Vagina (tissue), 2 donors: Measurements from ENCODE around the gene GRIA1. TPM values are rescaled to one million over a fixed set of nuclear protein-coding genes. Genes with fewer than 3 reads are reported as not detected.

ENCODE experiments used
- DNase-seq, 2 donors: peaks; one replicate each; pipeline ENCODE4 v3.0.0-alpha.2; 2017; ENCODE audit errors: extremely low spot score in 2 of 2
- H3K27ac ChIP-seq: fragments of 200-600 bp; sonication (generic); one replicate; pipeline ENCODE4 v1.5.1; 2019
- H3K27me3 ChIP-seq: fragments of 200-600 bp; sonication (generic); one replicate; pipeline ENCODE4 v1.5.1; 2019
- H3K36me3 ChIP-seq, 2 donors: fragments of 200-600 bp; sonication (generic); one replicate each; pipeline ENCODE4 v1.5.1; 2017 to 2019
- H3K4me1 ChIP-seq: fragments of 200-600 bp; sonication (generic); one replicate; pipeline ENCODE4 v1.5.1; 2019
- H3K4me3 ChIP-seq, 2 donors: fragments of 200-600 bp; sonication (generic); 1 replicate in 1 of 2; 2 replicates in 1 of 2; pipeline ENCODE4 v1.5.1; 2016 to 2019
- H3K9me3 ChIP-seq: fragments of 200-600 bp; sonication (generic); one replicate; pipeline ENCODE4 v1.5.1; 2019
- CTCF ChIP-seq, 3 experiments: fragments of 450-650 bp in 2 of 3; fragments of 200-600 bp in 1 of 3; sonication (generic) in 1 of 3; IDR thresholded peaks; one replicate each; pipeline ENCODE4 v1.5.1; 2017 to 2019; ENCODE audit warnings: antibody characterized with exemption in 3 of 3, mild to moderate bottlenecking in 2 of 3, moderate library complexity in 2 of 3
- POLR2A ChIP-seq, 2 donors: fragments of 450-650 bp; IDR thresholded peaks; one replicate each; pipeline ENCODE4 v1.6.1; 2017; ENCODE audit warnings: antibody characterized with exemption in 2 of 2, mild to moderate bottlenecking in 2 of 2, moderate library complexity in 2 of 2
- POLR2AphosphoS5 ChIP-seq, 2 donors: sonication (generic); formaldehyde crosslinking; IDR thresholded peaks; one replicate each; pipeline ENCODE4 v1.9.0; 2017; ENCODE audit warnings: antibody characterized with exemption in 2 of 2, mild to moderate bottlenecking in 2 of 2, low read depth in 1 of 2; ENCODE audit not compliant: insufficient read depth in 1 of 2
- intact Hi-C: fragments of 100-400 bp; cut with DNase I; formaldehyde crosslinking; loops from one replicate; pipeline ENCODE4 v1.15.1; 2023
- total RNA-seq: library from RNA; depleted of rRNA; stranded (reverse); fragments of >200 nt; gene quantifications from one replicate; pipeline ENCODE4 v1.2.3, GENCODE V29; 2016

GRIA1 gene
- total RNA-seq, 1 donor from 2014 or later, result not detected

- no peaks in the 10 kb centered on the region for H3K36me3 ChIP-seq
- TF ChIP-seq POLR2A (IDR thresholded peaks at IDR 0.05) (no peak), POLR2AphosphoS5 (IDR thresholded peaks at IDR 0.05; ENCODE audit: insufficient read depth in 1 of 2, low read depth in 1 of 2) (no peak), CTCF (IDR thresholded peaks at IDR 0.05) (no peak)
- intact Hi-C loops, result no loop called here
- H3K4me1 ChIP-seq, result no peaks in the 10 kb centered on the region
- no peak overlapping the region for H3K4me3 ChIP-seq
- H3K27ac ChIP-seq, result no peak overlapping the region
- H3K9me3 ChIP-seq, result no peaks in the 10 kb centered on the region
- no peaks in the 10 kb centered on the region for H3K27me3 ChIP-seq
- no peak for DNase-seq
These were observed 54.2 kb downstream of the GRIA1 start for GRCh38 chr5:153544706-153545105.

GRCh38 chr5:153546566-153546965, 56.1 kb downstream of the GRIA1 start:
- Histone ChIP-seq H3K4me3 (no peak overlapping the region), H3K36me3 (no peaks in the 10 kb centered on the region), H3K4me1 (peaks cover 4% of the 10 kb centered on the region), H3K27ac (no peak overlapping the region), H3K9me3 (no peaks in the 10 kb centered on the region), H3K27me3 (no peaks in the 10 kb centered on the region)
- no peak for DNase-seq
- TF ChIP-seq POLR2A (IDR thresholded peaks at IDR 0.05) (no peak), POLR2AphosphoS5 (IDR thresholded peaks at IDR 0.05; ENCODE audit: insufficient read depth in 1 of 2, low read depth in 1 of 2) (no peak), CTCF (IDR thresholded peaks at IDR 0.05) (no peak)
- intact Hi-C loops, result no loop called here

- no peaks in the 10 kb centered on the region for H3K36me3 ChIP-seq
- no peak overlapping the region for H3K4me3 ChIP-seq
- peak overlapping the region; percentile 7 for H3K27ac ChIP-seq
- TF ChIP-seq POLR2A (IDR thresholded peaks at IDR 0.05) (no peak), POLR2AphosphoS5 (IDR thresholded peaks at IDR 0.05; ENCODE audit: insufficient read depth in 1 of 2, low read depth in 1 of 2) (no peak), CTCF (IDR thresholded peaks at IDR 0.05) (no peak)
- peaks cover 20% of the 10 kb centered on the region for H3K4me1 ChIP-seq
- no peak for DNase-seq
- no peaks in the 10 kb centered on the region for H3K9me3 ChIP-seq
- no peaks in the 10 kb centered on the region for H3K27me3 ChIP-seq
- intact Hi-C loops, result no loop called here
These were observed 61.1 kb downstream of the GRIA1 start for GRCh38 chr5:153551537-153552079.

- TF ChIP-seq CTCF (IDR thresholded peaks at IDR 0.05) (no peak), POLR2A (IDR thresholded peaks at IDR 0.05) (no peak), POLR2AphosphoS5 (IDR thresholded peaks at IDR 0.05; ENCODE audit: insufficient read depth in 1 of 2, low read depth in 1 of 2) (no peak)
- intact Hi-C loops, result no loop called here
These were observed 62.4 kb downstream of the GRIA1 start for GRCh38 chr5:153552886-153553285.

GRCh38 chr5:153555420-153556114, 65.1 kb downstream of the GRIA1 start:
- no peak overlapping the region for H3K27ac ChIP-seq
- no peak for DNase-seq
- no peak for TF ChIP-seq CTCF (IDR thresholded peaks at IDR 0.05)
- no peak for TF ChIP-seq POLR2AphosphoS5 (IDR thresholded peaks at IDR 0.05; ENCODE audit: insufficient read depth in 1 of 2, low read depth in 1 of 2)
- TF ChIP-seq POLR2A (IDR thresholded peaks at IDR 0.05), result no peak
- H3K27me3 ChIP-seq, result no peaks in the 10 kb centered on the region
- intact Hi-C loops, result no loop called here
- peaks cover 20% of the 10 kb centered on the region for H3K4me1 ChIP-seq
- H3K4me3 ChIP-seq, result no peak overlapping the region
- no peaks in the 10 kb centered on the region for H3K36me3 ChIP-seq
- no peaks in the 10 kb centered on the region for H3K9me3 ChIP-seq

More at GRCh38 chr5:153552886-153553285, 62.4 kb downstream of the GRIA1 start:
- no peak overlapping the region for H3K27ac ChIP-seq
- no peak overlapping the region for H3K4me3 ChIP-seq
- no peaks in the 10 kb centered on the region for H3K36me3 ChIP-seq
- H3K27me3 ChIP-seq, result no peaks in the 10 kb centered on the region
- peaks cover 20% of the 10 kb centered on the region for H3K4me1 ChIP-seq
- no peak for DNase-seq
- H3K9me3 ChIP-seq, result no peaks in the 10 kb centered on the region
